HepG2 (cell line): ENCODE measurements around the gene FBXL13.

ENCODE experiments used
- CEBPG ChIP-seq: IDR thresholded peaks from 2 replicates; pipeline ENCODE4 v1.6.1; 2016
- CTCF ChIP-seq: sonication (generic); formaldehyde crosslinking; IDR thresholded peaks from 2 replicates; pipeline ENCODE4 v1.5.0; 2020; ENCODE audit warnings: mild to moderate bottlenecking, missing genetic modification reagents, moderate library complexity
- HNRNPLL ChIP-seq: fragments of 200-400 bp; formaldehyde crosslinking; IDR thresholded peaks from 2 replicates; pipeline ENCODE4 v1.6.1; 2017; ENCODE audit warnings: mild to moderate bottlenecking, low read depth, low read length; ENCODE audit not compliant: poor library complexity, severe bottlenecking
- NFYB ChIP-seq: sonication (generic); formaldehyde crosslinking; IDR thresholded peaks from 2 replicates; pipeline ENCODE4 v1.4.0; 2020; ENCODE audit warnings: missing genetic modification reagents
- RAD21 ChIP-seq: fragments of 450-650 bp; formaldehyde crosslinking; IDR thresholded peaks from 2 replicates; pipeline ENCODE4 v1.5.0; 2020; ENCODE audit warnings: mild to moderate bottlenecking
- TIGD3 ChIP-seq: sonication (generic); formaldehyde crosslinking; IDR thresholded peaks from 2 replicates; pipeline ENCODE4 v1.5.1; 2020; ENCODE audit warnings: mild to moderate bottlenecking, missing genetic modification reagents, borderline replicate concordance
- UBTF ChIP-seq: sonication (generic); formaldehyde crosslinking; IDR thresholded peaks from 2 replicates; pipeline ENCODE4 v1.4.0; 2020; ENCODE audit warnings: mild to moderate bottlenecking, missing genetic modification reagents
- YY1 ChIP-seq: IDR thresholded peaks from 2 replicates; pipeline ENCODE4 v1.6.1; 2011; ENCODE audit warnings: low read length, low read depth, moderate library complexity, mild to moderate bottlenecking; ENCODE audit not compliant: insufficient read depth, insufficient replicate concordance
- ZGPAT ChIP-seq: IDR thresholded peaks from 2 replicates; pipeline ENCODE4 v1.6.1; 2016; ENCODE audit warnings: mild to moderate bottlenecking
- ZNF264 ChIP-seq: sonication (generic); formaldehyde crosslinking; IDR thresholded peaks from 2 replicates; pipeline ENCODE4 v1.4.0; 2020; ENCODE audit warnings: missing genetic modification reagents
- ZNF790 ChIP-seq: sonication (generic); formaldehyde crosslinking; IDR thresholded peaks from 2 replicates; pipeline ENCODE4 v1.8.0; 2022; ENCODE audit warnings: missing genetic modification reagents, mild to moderate bottlenecking, borderline replicate concordance

- TF ChIP-seq CTCF (no peak), NFYB (no peak), TIGD3 (CRISPR knock-in tag) (no peak), CEBPG (CRISPR knock-in tag) (no peak), ZGPAT (CRISPR knock-in tag) (no peak), HNRNPLL (no peak), RAD21 (CRISPR knock-in tag) (no peak), ZNF264 (CRISPR knock-in tag) (no peak), ZNF790 (CRISPR knock-in tag) (no peak), UBTF (CRISPR knock-in tag) (no peak), YY1 (no peak)
These were observed 198.8 kb downstream of the FBXL13 start for GRCh38 chr7:102875700-102876295.
